Retina (tissue), 1 donor: ENCODE data around the gene SYT17.

ENCODE experiments used
- DNase-seq: peaks from one replicate; pipeline ENCODE4 v3.0.0-alpha.2; 2016

The SYT17 gene

GRCh38 chr16:19269098-19269497, 101.1 kb downstream of the SYT17 start:
- DNase-seq: no peak

GRCh38 chr16:19274165-19274797, 106.2 kb downstream of the SYT17 start:
- DNase-seq: no peak

- no peak for DNase-seq
Observed at GRCh38 chr16:19278403-19278802, 110.4 kb downstream of the SYT17 start.

GRCh38 chr16:19281246-19281645, 113.2 kb downstream of the SYT17 start:
- no peak for DNase-seq

- no peak for DNase-seq
Observed at GRCh38 chr16:19282101-19282500, 114.1 kb downstream of the SYT17 start.

GRCh38 chr16:19283637-19284036, 115.6 kb downstream of the SYT17 start:
- DNase-seq: no peak

- no peak for DNase-seq
Observed at GRCh38 chr16:19284207-19284606, 116.2 kb downstream of the SYT17 start.

GRCh38 chr16:19285431-19285830, 117.4 kb downstream of the SYT17 start, which contains the start of gene CLEC19A:
Gene CLEC19A, plus strand, starts transcription at chr16:19285731. Its CDS starts 121 bp downstream, at chr16:19285852.
- no peak for DNase-seq

GRCh38 chr16:19286827-19287226, 118.8 kb downstream of the SYT17 start:
- no peak for DNase-seq

- DNase-seq: no peak
Observed at GRCh38 chr16:19287241-19287640, 119.2 kb downstream of the SYT17 start.

- no peak for DNase-seq
Observed at GRCh38 chr16:19288872-19289799, 121.1 kb downstream of the SYT17 start.

- peak; percentile 64 for DNase-seq
Observed at GRCh38 chr16:19289811-19290485, 121.9 kb downstream of the SYT17 start.

GRCh38 chr16:19290860-19291259, 122.8 kb downstream of the SYT17 start:
- peak; percentile 21 for DNase-seq

GRCh38 chr16:19291475-19291874, 123.4 kb downstream of the SYT17 start:
- DNase-seq: peak; percentile 62

GRCh38 chr16:19292186-19292585, 124.1 kb downstream of the SYT17 start:
- no peak for DNase-seq

GRCh38 chr16:19294156-19294649, 126.2 kb downstream of the SYT17 start:
- no peak for DNase-seq

- DNase-seq: no peak
Observed at GRCh38 chr16:19295393-19295792, 127.4 kb downstream of the SYT17 start.

GRCh38 chr16:19297454-19297853, 129.4 kb downstream of the SYT17 start:
- no peak for DNase-seq

- no peak for DNase-seq
Observed at GRCh38 chr16:19299565-19299964, 131.5 kb downstream of the SYT17 start.

- no peak for DNase-seq
Observed at GRCh38 chr16:19301931-19302330, 133.9 kb downstream of the SYT17 start.

GRCh38 chr16:19304750-19305149, 136.7 kb downstream of the SYT17 start:
- DNase-seq: no peak

- no peak for DNase-seq
Observed at GRCh38 chr16:19305443-19305842, 137.4 kb downstream of the SYT17 start.

GRCh38 chr16:19307587-19308241, 139.7 kb downstream of the SYT17 start:
- DNase-seq: no peak
